WTC11 (cell line): ENCODE measurements around the gene EVL.

Experiments used
- CREB1 ChIP-seq: sonication (generic); formaldehyde crosslinking; IDR thresholded peaks from 2 replicates; pipeline ENCODE4 v1.8.0; 2023; ENCODE audit warnings: mild to moderate bottlenecking, missing genetic modification reagents
- CTCF ChIP-seq: fragments of 200-600 bp; IDR thresholded peaks from 2 replicates; pipeline ENCODE4 v1.8.0; 2022; ENCODE audit warnings: antibody characterized with exemption
- PRDM15 ChIP-seq: sonication (generic); formaldehyde crosslinking; IDR thresholded peaks from 2 replicates; pipeline ENCODE4 v1.8.0; 2022; ENCODE audit warnings: missing genetic modification reagents
- PREB ChIP-seq: sonication (generic); formaldehyde crosslinking; IDR thresholded peaks from 2 replicates; pipeline ENCODE4 v1.8.1; 2022; ENCODE audit warnings: mild to moderate bottlenecking, missing genetic modification reagents, moderate library complexity, borderline replicate concordance
- RELA ChIP-seq: sonication (generic); formaldehyde crosslinking; IDR thresholded peaks from 2 replicates; pipeline ENCODE4 v1.8.1; 2022; ENCODE audit warnings: missing genetic modification reagents, mild to moderate bottlenecking, borderline replicate concordance
- RORB ChIP-seq: fragments of 250-450 bp; sonication (Bioruptor Pico); IDR thresholded peaks from 2 replicates; pipeline ENCODE4 v1.9.0; 2021; ENCODE audit warnings: mild to moderate bottlenecking
- ZBTB21 ChIP-seq: sonication (generic); formaldehyde crosslinking; IDR thresholded peaks from 2 replicates; pipeline ENCODE4 v1.8.1; 2023; ENCODE audit warnings: mild to moderate bottlenecking, missing genetic modification reagents, borderline replicate concordance
- ZNF281 ChIP-seq: sonication (generic); formaldehyde crosslinking; IDR thresholded peaks from 2 replicates; pipeline ENCODE4 v1.8.0; 2023; ENCODE audit warnings: mild to moderate bottlenecking, missing genetic modification reagents

- TF ChIP-seq CTCF (no peak), CREB1 (no peak), RORB (CRISPR knock-in tag) (no peak), ZNF281 (CRISPR knock-in tag) (no peak), RELA (CRISPR knock-in tag) (no peak), ZBTB21 (CRISPR knock-in tag) (no peak), PREB (CRISPR knock-in tag) (no peak), PRDM15 (CRISPR knock-in tag) (no peak)
Observed at GRCh38 chr14:100042286-100042685, 22.9 kb upstream of the EVL start.
